Neutrophil (primary cell): ENCODE measurements around the gene VPS8.

Experiments used
- H3K27ac ChIP-seq: fragments of 200-600 bp; sonication (generic); 2 replicates; pipeline ENCODE4 v1.5.1; 2016; ENCODE audit warnings: mild to moderate bottlenecking, moderate library complexity
- H3K27me3 ChIP-seq: fragments of 200-600 bp; sonication (generic); 2 replicates; pipeline ENCODE4 v1.6.0; 2016; ENCODE audit warnings: mild to moderate bottlenecking
- H3K36me3 ChIP-seq: fragments of 200-600 bp; sonication (generic); 2 replicates; pipeline ENCODE4 v1.5.1; 2017
- H3K4me1 ChIP-seq, 2 experiments: fragments of 200-600 bp in 1 of 2; sonication (generic) in 1 of 2; 1 replicate in 1 of 2; 2 replicates in 1 of 2; pipeline versions ENCODE4 v1.5.1 to v1.6.1; 2013 to 2016; ENCODE audit warnings: low read depth in 1 of 2, low read length in 1 of 2, mild to moderate bottlenecking in 1 of 2, moderate library complexity in 1 of 2; ENCODE audit not compliant: control insufficient read depth in 1 of 2, insufficient read depth in 1 of 2
- H3K4me3 ChIP-seq, 2 experiments: fragments of 200-600 bp in 1 of 2; sonication (generic) in 1 of 2; 1 replicate in 1 of 2; 2 replicates in 1 of 2; pipeline ENCODE4 v1.5.1; 2013 to 2016; ENCODE audit warnings: low read depth in 1 of 2, low read length in 1 of 2, mild to moderate bottlenecking in 1 of 2, moderate library complexity in 1 of 2
- H3K9me3 ChIP-seq: fragments of 200-600 bp; sonication (generic); 2 replicates; pipeline ENCODE4 v1.5.1; 2016
- CTCF ChIP-seq: fragments of 200-600 bp; sonication (generic); IDR thresholded peaks from 2 replicates; pipeline ENCODE4 v1.5.1; 2016; ENCODE audit warnings: antibody characterized with exemption

The VPS8 gene

GRCh38 chr3:185042312-185043050 is 230.5 kb downstream of the VPS8 start:
- no peak for TF ChIP-seq CTCF
- H3K27ac ChIP-seq: no peak overlapping the region
- H3K36me3 ChIP-seq: peaks cover 38% of the 10 kb centered on the region
- H3K4me1 ChIP-seq: peaks cover 0 to 3% of the 10 kb centered on the region in 2 experiments
- H3K4me3 ChIP-seq: no peak overlapping the region
- no peaks in the 10 kb centered on the region for H3K9me3 ChIP-seq
- H3K27me3 ChIP-seq: no peaks in the 10 kb centered on the region

GRCh38 chr3:185046164-185046515 is 234.2 kb downstream of the VPS8 start:
- peaks cover 0 to 3% of the 10 kb centered on the region in 2 experiments for H3K4me1 ChIP-seq
- no peak for TF ChIP-seq CTCF
- H3K36me3 ChIP-seq: peaks cover 75% of the 10 kb centered on the region
- H3K9me3 ChIP-seq: no peaks in the 10 kb centered on the region
- H3K27me3 ChIP-seq: no peaks in the 10 kb centered on the region
- H3K27ac ChIP-seq: no peak overlapping the region
- no peak overlapping the region for H3K4me3 ChIP-seq

GRCh38 chr3:185046603-185047002 is 234.6 kb downstream of the VPS8 start:
- no peak for TF ChIP-seq CTCF
- H3K27ac ChIP-seq: no peak overlapping the region

GRCh38 chr3:185049710-185050109 is 237.7 kb downstream of the VPS8 start:
- no peaks in the 10 kb centered on the region for H3K9me3 ChIP-seq
- no peak for TF ChIP-seq CTCF
- H3K36me3 ChIP-seq: peaks cover 88% of the 10 kb centered on the region
- no peak overlapping the region for H3K27ac ChIP-seq
- no peaks in the 10 kb centered on the region for H3K4me1 ChIP-seq
- no peak overlapping the region for H3K4me3 ChIP-seq
- H3K27me3 ChIP-seq: no peaks in the 10 kb centered on the region

More at GRCh38 chr3:185046603-185047002, 234.6 kb downstream of the VPS8 start:
- Histone ChIP-seq H3K9me3 (no peaks in the 10 kb centered on the region), H3K4me3 (no peak overlapping the region), H3K36me3 (peaks cover 79% of the 10 kb centered on the region), H3K27me3 (no peaks in the 10 kb centered on the region), H3K4me1 (peaks cover 0 to 3% of the 10 kb centered on the region in 2 experiments)

- no peak for TF ChIP-seq CTCF
- Histone ChIP-seq H3K27ac (no peak overlapping the region), H3K27me3 (no peaks in the 10 kb centered on the region), H3K4me1 (no peaks in the 10 kb centered on the region), H3K4me3 (no peak overlapping the region), H3K36me3 (peaks cover 84% of the 10 kb centered on the region), H3K9me3 (no peaks in the 10 kb centered on the region)
Observed at GRCh38 chr3:185051801-185052200, 239.8 kb downstream of the VPS8 start.
